IPS-15b (cell line): ENCODE results near the gene THBS1.

ENCODE experiments used
- H3K27me3 ChIP-seq: one replicate; pipeline ENCODE4 v1.6.1; 2013; ENCODE audit warnings: low read length; ENCODE audit not compliant: control insufficient read depth, insufficient read depth
- H3K36me3 ChIP-seq: one replicate; pipeline ENCODE4 v1.6.1; 2013; ENCODE audit warnings: low read length; ENCODE audit not compliant: control insufficient read depth, insufficient read depth
- H3K4me1 ChIP-seq: one replicate; pipeline ENCODE4 v1.6.1; 2013; ENCODE audit warnings: mild to moderate bottlenecking, low read length; ENCODE audit not compliant: control insufficient read depth, insufficient read depth
- H3K4me3 ChIP-seq: one replicate; pipeline ENCODE4 v1.5.1; 2013; ENCODE audit warnings: low read depth, low read length
- H3K9ac ChIP-seq: one replicate; pipeline ENCODE4 v1.6.1; 2013; ENCODE audit warnings: low read depth, mild to moderate bottlenecking, low read length
- H3K9me3 ChIP-seq: one replicate; pipeline ENCODE4 v1.6.1; 2013; ENCODE audit warnings: mild to moderate bottlenecking, low read length; ENCODE audit not compliant: control insufficient read depth, insufficient read depth

Gene THBS1

DNA sequence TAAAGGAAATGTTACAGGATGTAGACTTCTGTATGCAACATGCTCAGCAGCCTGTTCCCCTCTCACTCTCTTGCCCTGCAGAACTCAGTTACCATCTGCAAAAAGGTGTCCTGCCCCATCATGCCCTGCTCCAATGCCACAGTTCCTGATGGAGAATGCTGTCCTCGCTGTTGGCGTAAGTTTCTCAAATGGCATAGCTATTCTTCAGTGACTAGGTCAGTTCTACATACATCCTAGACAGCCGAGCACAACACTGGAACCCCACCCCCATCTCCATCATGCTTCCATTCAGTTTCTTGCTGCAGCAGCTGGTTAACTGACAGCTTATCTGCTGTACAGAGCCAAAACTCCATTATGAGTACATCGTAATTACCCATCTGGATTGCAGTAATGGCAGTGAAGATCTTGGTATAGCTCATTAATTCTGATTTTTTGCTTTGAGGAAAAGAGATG, 4.5 kb downstream of the THBS1 start:
- no peak overlapping the region for H3K9ac ChIP-seq
- H3K27me3 ChIP-seq = no peaks in the 10 kb centered on the region
- peaks cover 3% of the 10 kb centered on the region for H3K4me1 ChIP-seq
- no peaks in the 10 kb centered on the region for H3K9me3 ChIP-seq
- no peak overlapping the region for H3K4me3 ChIP-seq
- peaks cover 60% of the 10 kb centered on the region for H3K36me3 ChIP-seq

- Histone ChIP-seq H3K4me1 (peaks cover 3% of the 10 kb centered on the region), H3K4me3 (no peak overlapping the region), H3K36me3 (peaks cover 63% of the 10 kb centered on the region), H3K9ac (no peak overlapping the region), H3K27me3 (no peaks in the 10 kb centered on the region), H3K9me3 (no peaks in the 10 kb centered on the region)
These were observed 5.0 kb downstream of the THBS1 start for GRCh38 chr15:39585871-39586301.

GRCh38 chr15:39586387-39587095, 5.7 kb downstream of the THBS1 start:
- H3K36me3 ChIP-seq = peaks cover 69% of the 10 kb centered on the region
- H3K27me3 ChIP-seq = no peaks in the 10 kb centered on the region
- H3K4me1 ChIP-seq = peaks cover 3% of the 10 kb centered on the region
- no peaks in the 10 kb centered on the region for H3K9me3 ChIP-seq
- H3K4me3 ChIP-seq = no peak overlapping the region
- H3K9ac ChIP-seq = no peak overlapping the region

DNA sequence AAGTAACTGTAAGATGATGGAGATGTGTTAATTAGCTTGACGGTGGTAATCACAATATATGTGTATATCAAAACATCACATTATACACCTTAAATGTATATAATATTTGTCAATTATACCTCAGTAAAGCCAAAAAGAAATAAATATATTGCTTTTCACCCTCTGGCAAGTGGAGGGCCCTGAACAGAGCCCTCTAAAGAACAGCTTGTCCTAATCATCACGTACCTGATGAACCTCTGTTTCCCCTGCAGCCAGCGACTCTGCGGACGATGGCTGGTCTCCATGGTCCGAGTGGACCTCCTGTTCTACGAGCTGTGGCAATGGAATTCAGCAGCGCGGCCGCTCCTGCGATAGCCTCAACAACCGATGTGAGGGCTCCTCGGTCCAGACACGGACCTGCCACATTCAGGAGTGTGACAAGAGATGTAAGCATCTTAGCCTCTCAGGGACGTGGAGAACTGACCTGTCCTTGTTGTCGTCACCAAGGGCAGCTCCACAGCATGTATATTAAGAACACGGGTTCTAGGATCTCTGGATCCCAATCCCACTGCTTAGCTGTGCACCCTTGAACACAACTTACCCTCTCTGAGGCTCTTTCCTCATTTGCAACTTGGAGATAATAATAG, 6.3 kb downstream of the THBS1 start:
- Histone ChIP-seq H3K9ac (no peak overlapping the region), H3K9me3 (no peaks in the 10 kb centered on the region), H3K27me3 (no peaks in the 10 kb centered on the region), H3K36me3 (peaks cover 68% of the 10 kb centered on the region), H3K4me3 (no peak overlapping the region), H3K4me1 (no peaks in the 10 kb centered on the region)

GRCh38 chr15:39587731-39588530, 7.1 kb downstream of the THBS1 start:
- H3K4me3 ChIP-seq = no peak overlapping the region
- H3K27me3 ChIP-seq = no peaks in the 10 kb centered on the region
- H3K36me3 ChIP-seq = peaks cover 71% of the 10 kb centered on the region

DNA sequence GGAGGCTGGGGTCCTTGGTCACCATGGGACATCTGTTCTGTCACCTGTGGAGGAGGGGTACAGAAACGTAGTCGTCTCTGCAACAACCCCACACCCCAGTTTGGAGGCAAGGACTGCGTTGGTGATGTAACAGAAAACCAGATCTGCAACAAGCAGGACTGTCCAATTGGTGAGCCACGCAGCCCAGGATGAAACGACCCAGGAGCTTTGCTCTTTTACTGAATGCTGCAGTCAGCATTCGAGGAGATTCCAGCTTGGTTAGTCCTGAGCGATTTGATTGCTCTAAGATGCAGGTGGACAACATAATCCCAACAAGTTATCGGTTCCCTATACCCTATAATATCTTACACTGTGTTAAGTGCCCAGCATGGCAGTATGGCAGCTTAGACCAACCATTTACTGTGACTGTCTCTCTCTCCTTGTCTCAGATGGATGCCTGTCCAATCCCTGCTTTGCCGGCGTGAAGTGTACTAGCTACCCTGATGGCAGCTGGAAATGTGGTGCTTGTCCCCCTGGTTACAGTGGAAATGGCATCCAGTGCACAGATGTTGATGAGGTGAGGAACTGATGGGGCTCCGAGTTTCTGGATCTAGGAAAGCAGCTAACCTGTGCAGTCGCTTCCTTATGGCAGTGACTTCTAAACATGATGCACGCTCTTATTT, 7.8 kb downstream of the THBS1 start:
- no peaks in the 10 kb centered on the region for H3K4me1 ChIP-seq
- H3K36me3 ChIP-seq = peaks cover 76% of the 10 kb centered on the region
- H3K4me3 ChIP-seq = no peak overlapping the region
- H3K9ac ChIP-seq = no peak overlapping the region
- H3K9me3 ChIP-seq = no peaks in the 10 kb centered on the region
- H3K27me3 ChIP-seq = no peaks in the 10 kb centered on the region

More at GRCh38 chr15:39587731-39588530, 7.1 kb downstream of the THBS1 start:
- Histone ChIP-seq H3K9me3 (no peaks in the 10 kb centered on the region), H3K9ac (no peak overlapping the region), H3K4me1 (no peaks in the 10 kb centered on the region)

- Histone ChIP-seq H3K27me3 (no peaks in the 10 kb centered on the region), H3K9me3 (no peaks in the 10 kb centered on the region), H3K9ac (no peak overlapping the region), H3K4me1 (no peaks in the 10 kb centered on the region), H3K36me3 (peaks cover 75% of the 10 kb centered on the region), H3K4me3 (no peak overlapping the region)
These were observed 8.4 kb downstream of the THBS1 start for GRCh38 chr15:39589193-39589814.

GRCh38 chr15:39589815-39590644, 9.2 kb downstream of the THBS1 start:
- H3K4me1 ChIP-seq = no peaks in the 10 kb centered on the region
- no peaks in the 10 kb centered on the region for H3K27me3 ChIP-seq
- no peak overlapping the region for H3K4me3 ChIP-seq
- no peaks in the 10 kb centered on the region for H3K9me3 ChIP-seq
- no peak overlapping the region for H3K9ac ChIP-seq
- peaks cover 72% of the 10 kb centered on the region for H3K36me3 ChIP-seq

DNA sequence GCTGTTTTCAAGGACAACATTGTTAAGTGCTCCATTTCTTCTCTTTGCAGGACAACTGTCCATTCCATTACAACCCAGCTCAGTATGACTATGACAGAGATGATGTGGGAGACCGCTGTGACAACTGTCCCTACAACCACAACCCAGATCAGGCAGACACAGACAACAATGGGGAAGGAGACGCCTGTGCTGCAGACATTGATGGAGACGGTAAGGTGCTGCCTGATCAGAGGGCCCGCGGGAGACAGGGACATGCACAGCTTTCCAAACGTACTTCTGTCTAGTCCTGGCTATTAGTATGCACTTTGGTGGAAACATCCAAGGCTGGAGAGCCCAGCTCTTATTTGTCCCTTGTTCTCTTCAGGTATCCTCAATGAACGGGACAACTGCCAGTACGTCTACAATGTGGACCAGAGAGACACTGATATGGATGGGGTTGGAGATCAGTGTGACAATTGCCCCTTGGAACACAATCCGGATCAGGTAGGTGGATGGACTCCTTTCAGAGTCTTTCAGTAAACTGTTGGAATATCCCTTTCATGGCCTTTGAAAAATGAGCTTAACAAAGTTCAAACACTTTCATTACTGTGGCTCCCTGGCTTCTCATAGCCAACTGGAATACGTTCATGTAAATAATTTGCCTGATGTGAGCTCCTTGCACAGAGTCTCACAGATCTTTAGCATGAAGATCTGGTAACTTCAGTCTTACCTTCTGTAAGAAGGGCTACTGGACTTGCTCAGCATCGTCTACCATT, 10.4 kb downstream of the THBS1 start:
- H3K4me3 ChIP-seq = no peak overlapping the region
- H3K9ac ChIP-seq = no peak overlapping the region
- H3K4me1 ChIP-seq = no peaks in the 10 kb centered on the region
- H3K36me3 ChIP-seq = peaks cover 66% of the 10 kb centered on the region
- H3K27me3 ChIP-seq = no peaks in the 10 kb centered on the region
- H3K9me3 ChIP-seq = no peaks in the 10 kb centered on the region

DNA sequence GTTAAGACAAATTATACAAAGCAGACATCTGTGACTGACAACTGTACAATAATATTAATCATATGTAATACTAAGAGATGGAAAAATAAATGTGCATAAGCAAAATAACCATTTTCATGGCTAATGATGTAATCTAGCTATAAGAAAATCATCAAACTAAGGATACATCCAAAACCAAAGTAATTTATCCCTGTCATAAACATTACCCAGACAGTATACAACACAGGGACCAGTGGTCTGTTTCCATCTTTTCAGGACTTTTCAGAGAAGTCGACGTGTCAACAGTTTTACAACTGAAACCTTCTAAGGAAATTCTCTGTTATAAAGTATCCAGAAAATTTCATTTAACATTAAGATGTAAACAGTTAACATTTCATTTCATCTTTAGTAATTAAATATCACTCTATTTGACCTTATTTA, 11.0 kb downstream of the THBS1 start:
- no peak overlapping the region for H3K9ac ChIP-seq
- no peaks in the 10 kb centered on the region for H3K27me3 ChIP-seq
- peaks cover 60% of the 10 kb centered on the region for H3K36me3 ChIP-seq
- H3K4me1 ChIP-seq = no peaks in the 10 kb centered on the region
- no peaks in the 10 kb centered on the region for H3K9me3 ChIP-seq
- no peak overlapping the region for H3K4me3 ChIP-seq
